ENCODE data around the gene CLMN. TPM values are rescaled to one million over a fixed set of nuclear protein-coding genes. Genes with fewer than 3 reads are reported as not detected.

The CLMN gene
- total RNA-seq, 1 donor from 2014 or later: 3.9 TPM

DNA sequence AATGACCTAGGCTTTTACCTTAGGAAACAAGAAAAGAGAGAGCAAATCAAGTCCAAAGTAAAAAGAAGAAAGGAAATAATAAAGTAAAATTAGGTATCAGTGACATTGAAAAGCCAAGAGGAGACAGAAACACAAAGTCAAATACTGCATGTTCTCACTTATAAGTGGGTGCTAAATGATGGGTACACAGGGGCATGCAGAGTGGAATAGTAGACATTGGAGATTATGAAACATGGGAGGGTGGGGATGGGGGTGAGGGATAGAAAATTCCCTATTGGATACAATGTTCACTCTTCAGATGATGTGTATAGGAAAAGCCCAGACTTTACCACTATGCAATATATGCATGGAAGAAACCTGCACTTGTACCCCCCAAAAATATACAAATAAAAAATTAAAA, 35.1 kb upstream of the CLMN start:
- H3K27me3 ChIP-seq (ENCODE audit: control insufficient read depth, insufficient read depth, low read length): no peaks in the 10 kb centered on the region
- no peak for DNase-seq (ENCODE audit: low read depth)
- no peak for FAIRE-seq
- TF ChIP-seq, protein P1, sequence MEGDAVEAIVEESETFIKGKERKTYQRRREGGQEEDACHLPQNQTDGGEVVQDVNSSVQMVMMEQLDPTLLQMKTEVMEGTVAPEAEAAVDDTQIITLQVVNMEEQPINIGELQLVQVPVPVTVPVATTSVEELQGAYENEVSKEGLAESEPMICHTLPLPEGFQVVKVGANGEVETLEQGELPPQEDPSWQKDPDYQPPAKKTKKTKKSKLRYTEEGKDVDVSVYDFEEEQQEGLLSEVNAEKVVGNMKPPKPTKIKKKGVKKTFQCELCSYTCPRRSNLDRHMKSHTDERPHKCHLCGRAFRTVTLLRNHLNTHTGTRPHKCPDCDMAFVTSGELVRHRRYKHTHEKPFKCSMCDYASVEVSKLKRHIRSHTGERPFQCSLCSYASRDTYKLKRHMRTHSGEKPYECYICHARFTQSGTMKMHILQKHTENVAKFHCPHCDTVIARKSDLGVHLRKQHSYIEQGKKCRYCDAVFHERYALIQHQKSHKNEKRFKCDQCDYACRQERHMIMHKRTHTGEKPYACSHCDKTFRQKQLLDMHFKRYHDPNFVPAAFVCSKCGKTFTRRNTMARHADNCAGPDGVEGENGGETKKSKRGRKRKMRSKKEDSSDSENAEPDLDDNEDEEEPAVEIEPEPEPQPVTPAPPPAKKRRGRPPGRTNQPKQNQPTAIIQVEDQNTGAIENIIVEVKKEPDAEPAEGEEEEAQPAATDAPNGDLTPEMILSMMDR (IDR thresholded peaks at IDR 0.05; ENCODE audit: insufficient read depth, low read length, severe bottlenecking): no peak
- no peaks in the 10 kb centered on the region for H3K36me3 ChIP-seq (ENCODE audit: control insufficient read depth, insufficient read depth, low read length)
- H3K4me3 ChIP-seq (ENCODE audit: low read depth, low read length): no peak overlapping the region

DNA sequence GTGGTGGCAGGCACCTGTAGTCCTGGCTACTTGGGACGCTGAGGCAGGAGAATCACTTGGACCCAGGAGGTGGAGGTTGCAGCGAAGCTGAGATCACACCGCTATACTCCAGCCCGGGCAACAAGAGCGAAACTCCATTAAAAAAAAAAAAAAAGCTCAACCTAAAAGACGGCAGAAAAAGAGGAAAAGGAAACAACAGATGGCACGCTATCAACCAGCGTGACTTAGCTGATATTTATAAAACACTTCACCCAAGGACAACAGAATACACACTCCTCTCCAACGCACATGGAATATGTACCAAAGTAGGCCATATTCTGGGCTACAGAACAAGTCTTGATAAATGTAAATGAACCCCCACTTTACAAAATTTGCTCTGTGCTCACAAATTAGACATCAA, 34.0 kb upstream of the CLMN start:
- Histone ChIP-seq H3K27me3 (ENCODE audit: control insufficient read depth, insufficient read depth, low read length) (no peaks in the 10 kb centered on the region), H3K36me3 (ENCODE audit: control insufficient read depth, insufficient read depth, low read length) (no peaks in the 10 kb centered on the region), H3K4me3 (ENCODE audit: low read depth, low read length) (no peak overlapping the region)
- FAIRE-seq: no peak
- no peak for DNase-seq (ENCODE audit: low read depth)
- TF ChIP-seq, protein P1 (IDR thresholded peaks at IDR 0.05; ENCODE audit: insufficient read depth, low read length, severe bottlenecking): no peak

DNA sequence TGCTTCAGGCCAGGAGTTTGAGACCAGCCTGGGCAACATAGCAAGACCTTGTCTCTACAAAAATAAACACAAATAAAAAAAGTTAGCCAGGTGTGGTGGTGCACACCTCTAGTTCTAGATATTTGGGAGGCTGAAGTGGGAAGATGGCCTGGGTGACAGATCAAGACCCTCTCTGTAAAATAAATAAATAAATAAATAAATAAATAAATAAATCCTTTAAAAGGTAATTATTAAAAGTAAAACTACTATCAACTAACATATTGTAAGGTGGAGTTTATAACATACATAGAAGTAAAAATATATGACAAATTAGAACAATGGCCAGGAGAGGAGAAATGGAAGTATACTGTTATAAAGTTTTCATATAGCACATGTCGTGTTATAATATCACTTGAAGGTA, 33.3 kb upstream of the CLMN start:
- no peaks in the 10 kb centered on the region for H3K27me3 ChIP-seq (ENCODE audit: control insufficient read depth, insufficient read depth, low read length)
- FAIRE-seq: no peak

GRCh38 chr14:95352481-95352880, 32.8 kb upstream of the CLMN start:
- FAIRE-seq (no peak), DNase-seq (ENCODE audit: low read depth) (no peak)
- TF ChIP-seq, protein P1 (IDR thresholded peaks at IDR 0.05; ENCODE audit: insufficient read depth, low read length, severe bottlenecking): no peak
- H3K27me3 ChIP-seq (ENCODE audit: control insufficient read depth, insufficient read depth, low read length): no peaks in the 10 kb centered on the region
- no peak overlapping the region for H3K4me3 ChIP-seq (ENCODE audit: low read depth, low read length)
- no peaks in the 10 kb centered on the region for H3K36me3 ChIP-seq (ENCODE audit: control insufficient read depth, insufficient read depth, low read length)

More for the DNA sequence above, 33.3 kb upstream of the CLMN start:
- Histone ChIP-seq H3K4me3 (ENCODE audit: low read depth, low read length) (no peak overlapping the region), H3K36me3 (ENCODE audit: control insufficient read depth, insufficient read depth, low read length) (no peaks in the 10 kb centered on the region)
- TF ChIP-seq, protein P1 (IDR thresholded peaks at IDR 0.05; ENCODE audit: insufficient read depth, low read length, severe bottlenecking): no peak
- DNase-seq (ENCODE audit: low read depth): no peak

DNA sequence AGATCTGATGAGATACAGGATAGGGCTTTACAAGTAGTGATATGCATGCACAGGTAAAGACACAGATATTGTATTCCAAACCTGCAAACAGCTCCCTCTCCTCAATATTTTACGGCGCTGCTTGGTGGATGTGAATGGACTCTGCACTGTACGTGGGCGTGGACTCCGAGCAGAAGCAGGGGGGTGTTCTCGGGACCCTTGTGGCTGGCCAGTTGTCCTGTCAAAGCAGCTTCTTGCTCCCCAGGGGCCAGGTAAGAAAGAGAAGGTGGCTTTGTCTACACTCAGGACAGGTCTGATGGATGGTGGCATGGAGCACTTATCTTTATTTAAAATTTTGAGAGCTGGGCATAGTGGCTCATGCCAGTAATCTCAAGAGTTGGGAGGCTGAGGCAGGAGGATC, 29.5 kb upstream of the CLMN start:
- Histone ChIP-seq H3K4me3 (ENCODE audit: low read depth, low read length) (no peak overlapping the region), H3K36me3 (ENCODE audit: control insufficient read depth, insufficient read depth, low read length) (no peaks in the 10 kb centered on the region), H3K27me3 (ENCODE audit: control insufficient read depth, insufficient read depth, low read length) (no peaks in the 10 kb centered on the region)
- TF ChIP-seq, protein P1 (IDR thresholded peaks at IDR 0.05; ENCODE audit: insufficient read depth, low read length, severe bottlenecking): no peak
- FAIRE-seq: no peak
- DNase-seq (ENCODE audit: low read depth): no peak

DNA sequence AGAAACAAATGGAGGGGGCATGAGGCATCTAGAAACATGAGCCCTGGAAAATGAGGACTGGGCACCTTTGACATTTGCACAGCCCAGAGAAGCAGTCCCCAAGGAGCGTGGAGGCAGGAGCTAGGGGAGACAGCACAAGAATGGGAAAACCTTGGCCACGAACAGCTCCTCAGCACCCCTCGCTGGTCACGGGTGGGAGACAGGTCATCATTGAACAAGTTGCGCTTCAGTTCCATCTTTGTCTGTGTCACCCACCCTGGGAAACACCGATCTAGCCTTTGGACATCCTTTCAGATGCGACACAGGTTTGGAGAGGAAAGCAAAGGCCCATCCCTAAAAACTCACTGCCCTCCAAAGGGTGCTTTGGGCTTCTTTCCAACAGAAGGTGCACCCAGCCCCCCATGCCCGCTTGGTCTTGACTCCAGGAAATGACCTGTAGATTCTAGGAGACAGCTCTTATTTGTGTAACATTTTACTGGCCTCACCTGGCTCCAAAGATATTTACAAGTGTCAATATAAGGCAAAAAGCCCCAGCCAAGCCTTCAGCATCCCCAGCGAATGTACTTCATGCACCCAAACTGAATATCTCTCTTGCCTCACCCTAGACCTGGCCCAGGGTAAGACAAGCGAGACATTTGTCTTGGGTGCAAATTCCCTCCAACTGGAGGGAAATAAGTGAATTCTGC, 28.8 kb upstream of the CLMN start:
- TF ChIP-seq, protein P1 (IDR thresholded peaks at IDR 0.05; ENCODE audit: insufficient read depth, low read length, severe bottlenecking): no peak
- no peak for DNase-seq (ENCODE audit: low read depth)
- peak; percentile 75 for FAIRE-seq
- Histone ChIP-seq H3K27me3 (ENCODE audit: control insufficient read depth, insufficient read depth, low read length) (no peaks in the 10 kb centered on the region), H3K36me3 (ENCODE audit: control insufficient read depth, insufficient read depth, low read length) (no peaks in the 10 kb centered on the region), H3K4me3 (ENCODE audit: low read depth, low read length) (no peak overlapping the region)
